Neural cell (in vitro differentiated cells): ENCODE results near the gene IQCB1. TPM values are rescaled to one million over a fixed set of nuclear protein-coding genes. Genes with fewer than 3 reads are reported as not detected.

Experiments used
- H2AFZ ChIP-seq: fragments of 200-600, 300-800 bp; sonication (generic), shearing (Covaris generic); 2 replicates; pipeline ENCODE4 v1.6.0; 2014; ENCODE audit warnings: low read depth, mild to moderate bottlenecking, antibody characterized with exemption, low read length, moderate library complexity
- H3F3A ChIP-seq: fragments of 200-600 bp; shearing (Covaris generic); 2 replicates; pipeline ENCODE4 v1.6.1; 2016; ENCODE audit warnings: mild to moderate bottlenecking, moderate library complexity, mixed read lengths, antibody characterized with exemption, low read length; ENCODE audit not compliant: insufficient read depth, poor library complexity, severe bottlenecking
- H3K27ac ChIP-seq: fragments of 200-600, 300-800 bp; sonication (generic), shearing (Covaris generic); 2 replicates; pipeline ENCODE4 v1.5.1; 2014; ENCODE audit warnings: mild to moderate bottlenecking, low read length, moderate library complexity
- H3K27me3 ChIP-seq: fragments of 300-800, 200-600 bp; sonication (generic), shearing (Covaris generic); 2 replicates; pipeline ENCODE4 v1.6.0; 2014; ENCODE audit warnings: mild to moderate bottlenecking, low read depth, low read length, moderate library complexity; ENCODE audit not compliant: insufficient read depth
- H3K36me3 ChIP-seq: fragments of 300-800, 200-600 bp; sonication (generic), shearing (Covaris generic); 2 replicates; pipeline ENCODE4 v1.5.1; 2014; ENCODE audit warnings: mild to moderate bottlenecking, antibody characterized with exemption, low read length, moderate library complexity; ENCODE audit not compliant: insufficient read depth
- H3K4me2 ChIP-seq: fragments of 300-800, 200-600 bp; sonication (generic), shearing (Covaris generic); 2 replicates; pipeline ENCODE4 v1.6.0; 2014; ENCODE audit warnings: mild to moderate bottlenecking, low read length
- H3K4me3 ChIP-seq: fragments of 300-800, 200-600 bp; sonication (generic), shearing (Covaris generic); 2 replicates; pipeline ENCODE4 v1.5.1; 2014; ENCODE audit warnings: mild to moderate bottlenecking, low read length, moderate library complexity
- H3K79me2 ChIP-seq: fragments of 200-600 bp; shearing (Covaris generic); replicated peaks from 2 replicates; pipeline ENCODE4 v1.6.0; 2014; ENCODE audit warnings: mild to moderate bottlenecking, low read length, moderate library complexity; ENCODE audit not compliant: insufficient read depth
- H3K9ac ChIP-seq: fragments of 300-800, 200-600 bp; sonication (generic), shearing (Covaris generic); 2 replicates; pipeline ENCODE4 v1.6.1; 2016; ENCODE audit warnings: mild to moderate bottlenecking, low read length, mixed read lengths
- H3K9me2 ChIP-seq: fragments of 200-600 bp; shearing (Covaris generic); 2 replicates; pipeline ENCODE4 v1.6.1; 2016; ENCODE audit warnings: mild to moderate bottlenecking, low read length, mixed read lengths; ENCODE audit not compliant: insufficient read depth
- H3K9me3 ChIP-seq: fragments of 200-600, 300-800 bp; sonication (generic), shearing (Covaris generic); 2 replicates; pipeline ENCODE4 v1.6.1; 2016; ENCODE audit warnings: mild to moderate bottlenecking, mixed run types, low read length, moderate library complexity, mixed read lengths
- H4K20me1 ChIP-seq: fragments of 200-600 bp; shearing (Covaris generic); 2 replicates; pipeline ENCODE4 v1.6.1; 2016; ENCODE audit warnings: mild to moderate bottlenecking, mixed run types; ENCODE audit not compliant: insufficient read depth
- EP300 ChIP-seq: fragments of 450-650 bp; conservative IDR thresholded peaks from 2 replicates; pipeline ENCODE4 v1.6.1; 2014; ENCODE audit warnings: antibody characterized with exemption, mild to moderate bottlenecking, moderate library complexity; ENCODE audit not compliant: poor library complexity, severe bottlenecking
- EZH2 ChIP-seq: fragments of 200-600, 300-800 bp; shearing (Covaris generic), sonication (generic); IDR thresholded peaks from 2 replicates; pipeline ENCODE4 v1.6.1; 2014; ENCODE audit warnings: antibody characterized with exemption, low read length, borderline replicate concordance, mild to moderate bottlenecking; ENCODE audit not compliant: insufficient read depth, poor library complexity, severe bottlenecking
- MXI1 ChIP-seq: fragments of 450-650 bp; conservative IDR thresholded peaks from 2 replicates; pipeline ENCODE4 v1.6.1; 2014; ENCODE audit warnings: antibody characterized with exemption, mild to moderate bottlenecking; ENCODE audit not compliant: poor library complexity, severe bottlenecking
- POLR2AphosphoS5 ChIP-seq: IDR thresholded peaks from 2 replicates; pipeline ENCODE4 v1.6.1; 2012
- RAD21 ChIP-seq: fragments of 450-650 bp; conservative IDR thresholded peaks from 2 replicates; pipeline ENCODE4 v1.6.1; 2014; ENCODE audit warnings: antibody characterized with exemption, mild to moderate bottlenecking, moderate library complexity
- SMC3 ChIP-seq: fragments of 450-650 bp; conservative IDR thresholded peaks from 2 replicates; pipeline ENCODE4 v1.6.1; 2014; ENCODE audit warnings: antibody characterized with exemption, mild to moderate bottlenecking, moderate library complexity; ENCODE audit not compliant: poor library complexity
- TAF1 ChIP-seq: IDR thresholded peaks from 2 replicates; pipeline ENCODE4 v1.6.1; 2012; ENCODE audit warnings: low read depth
- polyA plus RNA-seq: library from polyadenylated mRNA; depleted of rRNA; stranded (reverse); fragments of >200 nt; gene quantifications from 2 replicates; pipeline ENCODE4 v1.2.3, GENCODE V29; 2014
- TF ChIP-seq, protein P1 (sequence below): fragments of 450-650 bp; IDR thresholded peaks from 2 replicates; pipeline ENCODE4 v1.5.1; 2014; ENCODE audit warnings: antibody characterized with exemption, mild to moderate bottlenecking, moderate library complexity; ENCODE audit not compliant: poor library complexity, severe bottlenecking
- TF ChIP-seq, protein P2 (sequence below): IDR thresholded peaks from 2 replicates; pipeline ENCODE4 v1.6.1; 2012; ENCODE audit warnings: borderline replicate concordance

Gene IQCB1
- polyA plus RNA-seq, 1 donor from 2014 or later = 50.2 TPM

GRCh38 chr3:121752772-121753171 lies 82.1 kb downstream of the IQCB1 start:
- H3K27ac ChIP-seq = no peak overlapping the region
- no peaks in the 10 kb centered on the region for H3F3A ChIP-seq
- H3K27me3 ChIP-seq = no peaks in the 10 kb centered on the region
- no peaks in the 10 kb centered on the region for H3K9me3 ChIP-seq
- TF ChIP-seq, protein P1, sequence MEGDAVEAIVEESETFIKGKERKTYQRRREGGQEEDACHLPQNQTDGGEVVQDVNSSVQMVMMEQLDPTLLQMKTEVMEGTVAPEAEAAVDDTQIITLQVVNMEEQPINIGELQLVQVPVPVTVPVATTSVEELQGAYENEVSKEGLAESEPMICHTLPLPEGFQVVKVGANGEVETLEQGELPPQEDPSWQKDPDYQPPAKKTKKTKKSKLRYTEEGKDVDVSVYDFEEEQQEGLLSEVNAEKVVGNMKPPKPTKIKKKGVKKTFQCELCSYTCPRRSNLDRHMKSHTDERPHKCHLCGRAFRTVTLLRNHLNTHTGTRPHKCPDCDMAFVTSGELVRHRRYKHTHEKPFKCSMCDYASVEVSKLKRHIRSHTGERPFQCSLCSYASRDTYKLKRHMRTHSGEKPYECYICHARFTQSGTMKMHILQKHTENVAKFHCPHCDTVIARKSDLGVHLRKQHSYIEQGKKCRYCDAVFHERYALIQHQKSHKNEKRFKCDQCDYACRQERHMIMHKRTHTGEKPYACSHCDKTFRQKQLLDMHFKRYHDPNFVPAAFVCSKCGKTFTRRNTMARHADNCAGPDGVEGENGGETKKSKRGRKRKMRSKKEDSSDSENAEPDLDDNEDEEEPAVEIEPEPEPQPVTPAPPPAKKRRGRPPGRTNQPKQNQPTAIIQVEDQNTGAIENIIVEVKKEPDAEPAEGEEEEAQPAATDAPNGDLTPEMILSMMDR = no peak
- TF ChIP-seq, protein P2, sequence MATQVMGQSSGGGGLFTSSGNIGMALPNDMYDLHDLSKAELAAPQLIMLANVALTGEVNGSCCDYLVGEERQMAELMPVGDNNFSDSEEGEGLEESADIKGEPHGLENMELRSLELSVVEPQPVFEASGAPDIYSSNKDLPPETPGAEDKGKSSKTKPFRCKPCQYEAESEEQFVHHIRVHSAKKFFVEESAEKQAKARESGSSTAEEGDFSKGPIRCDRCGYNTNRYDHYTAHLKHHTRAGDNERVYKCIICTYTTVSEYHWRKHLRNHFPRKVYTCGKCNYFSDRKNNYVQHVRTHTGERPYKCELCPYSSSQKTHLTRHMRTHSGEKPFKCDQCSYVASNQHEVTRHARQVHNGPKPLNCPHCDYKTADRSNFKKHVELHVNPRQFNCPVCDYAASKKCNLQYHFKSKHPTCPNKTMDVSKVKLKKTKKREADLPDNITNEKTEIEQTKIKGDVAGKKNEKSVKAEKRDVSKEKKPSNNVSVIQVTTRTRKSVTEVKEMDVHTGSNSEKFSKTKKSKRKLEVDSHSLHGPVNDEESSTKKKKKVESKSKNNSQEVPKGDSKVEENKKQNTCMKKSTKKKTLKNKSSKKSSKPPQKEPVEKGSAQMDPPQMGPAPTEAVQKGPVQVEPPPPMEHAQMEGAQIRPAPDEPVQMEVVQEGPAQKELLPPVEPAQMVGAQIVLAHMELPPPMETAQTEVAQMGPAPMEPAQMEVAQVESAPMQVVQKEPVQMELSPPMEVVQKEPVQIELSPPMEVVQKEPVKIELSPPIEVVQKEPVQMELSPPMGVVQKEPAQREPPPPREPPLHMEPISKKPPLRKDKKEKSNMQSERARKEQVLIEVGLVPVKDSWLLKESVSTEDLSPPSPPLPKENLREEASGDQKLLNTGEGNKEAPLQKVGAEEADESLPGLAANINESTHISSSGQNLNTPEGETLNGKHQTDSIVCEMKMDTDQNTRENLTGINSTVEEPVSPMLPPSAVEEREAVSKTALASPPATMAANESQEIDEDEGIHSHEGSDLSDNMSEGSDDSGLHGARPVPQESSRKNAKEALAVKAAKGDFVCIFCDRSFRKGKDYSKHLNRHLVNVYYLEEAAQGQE = no peak
- no peak for TF ChIP-seq EZH2
- TF ChIP-seq EP300 = no peak
- no peak for TF ChIP-seq SMC3
- no peak for TF ChIP-seq TAF1
- no peak for TF ChIP-seq RAD21
- no peak for TF ChIP-seq POLR2AphosphoS5
- H4K20me1 ChIP-seq = no peaks in the 10 kb centered on the region
- H2AFZ ChIP-seq = no peak overlapping the region
- H3K4me2 ChIP-seq = no peak overlapping the region
- no peak overlapping the region for H3K9ac ChIP-seq
- H3K9me2 ChIP-seq = no peaks in the 10 kb centered on the region
- H3K4me3 ChIP-seq = no peak overlapping the region
- H3K36me3 ChIP-seq = no peaks in the 10 kb centered on the region
- peaks cover 11% of the 10 kb centered on the region for H3K79me2 ChIP-seq

- Histone ChIP-seq H3K9me3 (no peaks in the 10 kb centered on the region), H3K27ac (no peak overlapping the region), H3K27me3 (no peaks in the 10 kb centered on the region), H3K9me2 (no peaks in the 10 kb centered on the region), H3K9ac (no peak overlapping the region), H3K4me3 (no peak overlapping the region), H3F3A (no peaks in the 10 kb centered on the region), H3K36me3 (no peaks in the 10 kb centered on the region), H4K20me1 (no peaks in the 10 kb centered on the region), H2AFZ (no peak overlapping the region), H3K79me2 (peaks cover 16% of the 10 kb centered on the region), H3K4me2 (no peak overlapping the region)
- TF ChIP-seq EP300 (no peak), SMC3 (no peak), MXI1 (no peak), TAF1 (no peak), EZH2 (no peak), RAD21 (no peak), POLR2AphosphoS5 (no peak)
- TF ChIP-seq, protein P1 = no peak
- TF ChIP-seq, protein P2 = no peak
These were observed 82.6 kb downstream of the IQCB1 start for GRCh38 chr3:121752261-121752660.
